Left lobe of liver (tissue), 2 donors: ENCODE measurements around the gene RBFOX2. TPM values are rescaled to one million over a fixed set of nuclear protein-coding genes. Genes with fewer than 3 reads are reported as not detected.
"Not testable (repeated sequence)": the region's sequence is repeated elsewhere in the genome, so short reads cannot be mapped to it uniquely, and the experiment has no call there.

ENCODE experiments used
- ATAC-seq: fragments of 200-7000 bp; cut with Tn5 transposase; one replicate; pipeline ENCODE4 v1.9.1; 2020; ENCODE audit warnings: mild to moderate bottlenecking, moderate library complexity
- DNase-seq: peaks from one replicate; pipeline ENCODE4 v3.0.0-alpha.2; 2020; ENCODE audit warnings: low spot score
- total RNA-seq: library from RNA; stranded (reverse); gene quantifications from one replicate; pipeline ENCODE4 v1.2.1, GENCODE V29; 2021
- donor health status: DM: no; HTN: no; CAD: no; lungs with moderate emphysema.
- donor health status: DM: no; HTN: yes; CAD: no.

Gene RBFOX2
- 25.5 TPM for total RNA-seq

- DNase-seq (peak; percentile 98), ATAC-seq (peak; percentile 85)
These were observed at the start of gene RBFOX2 for GRCh38 chr22:36028646-36029405. RBFOX2 (minus strand) TSS chr22:36028824; CDS start chr22:36028425, 399 bp downstream.

- DNase-seq (no peak), ATAC-seq (peak; percentile 93)
These were observed 48.6 kb upstream of the RBFOX2 start for GRCh38 chr22:36077271-36077670.

- no peak for ATAC-seq
- DNase-seq: no peak
These were observed 47.1 kb upstream of the RBFOX2 start for GRCh38 chr22:36075724-36076123.

- ATAC-seq (no peak), DNase-seq (no peak)
These were observed 46.6 kb upstream of the RBFOX2 start for GRCh38 chr22:36075230-36075629.

GRCh38 chr22:36073476-36073875, 44.9 kb upstream of the RBFOX2 start:
- no peak for ATAC-seq
- DNase-seq: no peak

GRCh38 chr22:36070645-36071044, 42.0 kb upstream of the RBFOX2 start:
- not testable (repeated sequence) for ATAC-seq, DNase-seq

- DNase-seq: no peak
- no peak for ATAC-seq
These were observed 40.7 kb upstream of the RBFOX2 start for GRCh38 chr22:36069368-36069767.

- ATAC-seq (no peak), DNase-seq (no peak)
These were observed 40.2 kb upstream of the RBFOX2 start for GRCh38 chr22:36068776-36069344.

- ATAC-seq: no peak
- DNase-seq: no peak
These were observed 38.6 kb upstream of the RBFOX2 start for GRCh38 chr22:36067235-36067558.

GRCh38 chr22:36065775-36066544, 37.3 kb upstream of the RBFOX2 start:
- DNase-seq (peak; percentile 96), ATAC-seq (peak; percentile 97)

- ATAC-seq (peak; percentile 60), DNase-seq (no peak)
These were observed 36.8 kb upstream of the RBFOX2 start for GRCh38 chr22:36065462-36065774.

- DNase-seq: no peak
These were observed 35.7 kb upstream of the RBFOX2 start for GRCh38 chr22:36064358-36064757.

GRCh38 chr22:36056980-36057379, 28.4 kb upstream of the RBFOX2 start:
- DNase-seq (no peak), ATAC-seq (no peak)

More at GRCh38 chr22:36064358-36064757, 35.7 kb upstream of the RBFOX2 start:
- no peak for ATAC-seq

- DNase-seq (no peak), ATAC-seq (no peak)
These were observed 27.0 kb upstream of the RBFOX2 start for GRCh38 chr22:36055376-36056295.

- not testable (repeated sequence) for ATAC-seq, DNase-seq
These were observed 25.8 kb upstream of the RBFOX2 start for GRCh38 chr22:36054446-36054845.

GRCh38 chr22:36053242-36054147, 24.9 kb upstream of the RBFOX2 start:
- DNase-seq: no peak
- ATAC-seq: no peak

GRCh38 chr22:36052505-36052941, 23.9 kb upstream of the RBFOX2 start:
- ATAC-seq (no peak), DNase-seq (no peak)

GRCh38 chr22:36049678-36049997, 21.0 kb upstream of the RBFOX2 start:
- DNase-seq: no peak
- no peak for ATAC-seq

- ATAC-seq: no peak
- DNase-seq: no peak
These were observed 20.5 kb upstream of the RBFOX2 start for GRCh38 chr22:36048911-36049677.
